HG03159 (cell line): ENCODE results near the gene THNSL1.

Source experiments
- ATAC-seq: cut with Tn5 transposase; IDR thresholded peaks from one replicate; pipeline ENCODE4 v1.9.1; 2021; ENCODE audit warnings: mild to moderate bottlenecking, moderate library complexity; ENCODE audit not compliant: unreplicated experiment

THNSL1 gene

GRCh38 chr10:25057886-25058285 is 41.5 kb downstream of the THNSL1 start:
- no peak for ATAC-seq

GRCh38 chr10:25059990-25060389 is 43.6 kb downstream of the THNSL1 start:
- ATAC-seq: no peak

DNA sequence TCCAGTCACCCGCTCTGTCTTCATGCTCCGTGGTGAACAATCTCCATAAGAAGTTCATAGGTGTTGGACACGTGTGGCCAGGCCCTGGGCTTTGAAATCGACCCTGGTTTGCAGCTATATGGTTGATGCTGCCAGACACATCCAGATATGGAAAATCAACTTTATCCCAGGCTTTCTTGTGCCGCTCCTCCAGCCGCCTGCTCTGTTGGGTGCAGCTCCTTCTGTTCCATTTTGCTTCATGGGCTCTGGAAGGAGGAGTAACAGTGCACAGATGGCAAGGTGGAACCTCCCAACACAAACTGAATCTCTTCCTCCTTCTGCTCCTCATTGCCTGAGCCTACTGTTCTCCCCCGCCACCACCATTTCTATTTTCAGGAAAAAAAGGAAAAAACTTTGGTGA is 44.7 kb downstream of the THNSL1 start:
- ATAC-seq: no peak

- no peak for ATAC-seq
These were observed 45.5 kb downstream of the THNSL1 start for GRCh38 chr10:25061711-25062449.

GRCh38 chr10:25063157-25063556 is 46.7 kb downstream of the THNSL1 start:
- no peak for ATAC-seq

DNA sequence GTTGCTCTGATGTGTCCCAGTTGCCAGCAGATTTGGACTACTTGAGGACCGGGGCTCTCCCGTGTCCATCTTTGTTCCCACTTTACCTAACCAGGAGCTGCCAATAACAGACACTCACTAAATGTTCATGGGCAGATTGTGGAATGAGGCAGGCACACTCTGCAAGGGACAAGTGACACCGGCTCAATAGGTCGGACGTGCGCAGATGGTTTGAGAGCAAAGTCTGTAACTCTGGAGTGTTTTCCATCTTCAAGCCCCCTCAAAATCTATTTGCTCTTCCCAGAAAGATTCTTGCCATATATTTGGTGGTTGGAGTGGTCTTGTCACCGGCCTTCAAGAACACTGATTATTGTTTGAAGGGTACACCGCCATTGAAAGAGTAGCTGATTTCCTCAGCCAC is 47.2 kb downstream of the THNSL1 start:
- ATAC-seq: no peak

- no peak for ATAC-seq
These were observed 48.0 kb downstream of the THNSL1 start for GRCh38 chr10:25064401-25064800.

- no peak for ATAC-seq
These were observed 49.5 kb downstream of the THNSL1 start for GRCh38 chr10:25065761-25066476.

DNA sequence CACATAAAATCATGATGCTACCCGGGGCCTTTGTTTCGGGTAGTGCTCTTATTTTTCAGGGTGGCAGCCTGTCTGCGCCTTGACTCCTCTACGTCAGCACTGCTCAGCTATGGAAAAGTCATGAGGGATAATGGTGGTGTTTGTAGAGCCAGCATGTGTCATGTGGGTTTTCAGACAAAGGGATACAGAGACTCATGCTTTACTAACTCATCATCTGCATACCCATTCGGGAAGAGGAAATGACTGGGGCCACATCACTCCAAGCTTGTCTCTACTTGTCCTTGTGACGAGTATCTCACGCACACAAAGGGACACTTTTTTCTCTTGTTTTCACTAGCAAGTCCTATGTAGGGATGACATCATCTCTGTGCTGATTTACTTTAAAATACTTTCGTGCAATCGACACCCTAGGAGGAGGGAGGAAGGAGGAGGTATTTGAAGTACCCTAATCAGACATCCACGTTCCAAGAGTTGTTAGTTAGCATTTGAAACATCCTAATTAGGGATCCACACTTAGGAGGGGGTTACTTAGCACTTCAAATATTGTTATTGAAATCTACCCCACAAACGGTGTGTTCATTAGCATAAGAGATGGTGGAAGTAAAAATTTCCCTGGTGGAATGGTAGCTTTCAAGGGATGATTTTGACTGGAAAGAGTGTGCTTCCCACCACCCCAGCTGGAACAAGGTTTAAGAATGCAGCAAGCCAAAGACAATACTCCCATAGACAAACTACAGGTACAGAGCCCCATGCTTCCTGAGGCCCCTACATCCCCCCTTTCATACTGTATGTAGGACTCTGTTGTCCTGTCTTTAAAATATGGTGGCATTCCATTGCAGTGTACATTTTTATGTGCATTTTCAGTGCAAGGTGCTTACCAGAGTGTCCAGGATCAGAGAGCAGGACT is 52.0 kb downstream of the THNSL1 start:
- no peak for ATAC-seq

DNA sequence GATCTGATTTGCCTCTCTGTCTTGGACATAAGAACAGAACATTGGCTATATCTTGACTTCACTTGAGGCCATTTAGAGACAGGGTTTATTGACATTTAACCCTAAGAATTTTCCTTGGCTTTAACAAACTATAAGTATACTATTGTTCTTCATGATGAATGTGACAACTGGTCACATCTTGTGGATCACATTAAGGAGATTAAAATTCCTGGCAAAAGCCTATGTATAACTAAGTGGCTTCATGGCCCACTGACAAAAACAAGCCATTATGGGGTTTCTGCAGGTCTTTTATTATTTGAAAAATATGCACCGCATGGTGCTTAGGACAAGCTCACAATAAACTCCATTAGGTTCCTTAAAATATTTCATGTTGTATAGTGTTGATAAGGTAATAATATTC is 54.8 kb downstream of the THNSL1 start:
- ATAC-seq: no peak

DNA sequence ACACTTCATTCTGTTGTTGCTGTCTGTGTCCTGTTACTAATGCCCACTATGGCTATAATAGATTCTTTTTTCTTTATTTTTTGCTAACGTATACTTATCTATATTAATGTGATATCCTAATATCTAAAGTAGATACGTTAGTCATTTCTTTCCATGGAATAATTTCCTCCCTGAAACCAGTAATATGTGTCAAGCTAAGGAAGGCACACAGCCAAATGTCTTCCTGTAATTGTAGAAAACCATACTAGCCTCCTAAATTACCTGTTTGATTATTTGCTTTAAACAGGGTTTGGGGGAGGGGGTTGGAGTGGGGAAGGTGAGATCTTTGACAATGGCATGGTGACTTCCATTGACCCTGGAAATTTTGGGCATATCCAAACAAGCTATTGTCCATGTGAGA is 56.4 kb downstream of the THNSL1 start:
- ATAC-seq: no peak

GRCh38 chr10:25075825-25076224 is 59.4 kb downstream of the THNSL1 start:
- ATAC-seq: no peak
